ENCODE measurements around the gene TAP1.
A peak's percentile ranks its signal among the peaks of the same experiment; 100 is the strongest.
"Not testable (repeated sequence)": the region's sequence is repeated elsewhere in the genome, so short reads cannot be mapped to it uniquely, and the experiment has no call there.

Gene TAP1

DNA sequence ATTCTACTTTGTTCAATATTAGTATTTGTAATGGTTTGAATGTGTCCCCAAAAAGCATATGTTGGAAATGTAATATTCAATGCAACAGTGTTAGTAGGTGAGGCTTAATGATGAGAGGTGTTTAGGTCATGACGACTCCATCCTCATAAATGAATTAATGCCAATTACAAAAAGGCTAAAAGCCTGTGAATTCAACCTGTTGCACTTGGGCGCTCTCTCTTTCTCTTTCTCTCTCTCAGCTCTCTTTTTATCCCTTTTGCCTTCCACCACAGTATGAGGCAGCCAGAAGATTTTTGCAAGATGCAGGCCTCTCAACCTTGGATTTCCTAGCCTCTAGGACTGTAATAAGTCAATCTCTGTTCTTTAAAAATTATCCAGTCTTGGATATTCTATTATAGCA is 35.1 kb upstream of the TAP1 start:
- Histone ChIP-seq H3K4me1 (no peaks in the 10 kb centered on the region), H3K4me3 (ENCODE audit: low read depth, low read length) (no peak overlapping the region), H3K36me3 (no peaks in the 10 kb centered on the region), H3K9me3 (no peaks in the 10 kb centered on the region), H3K27me3 (peaks cover 27% of the 10 kb centered on the region)
- DNase-seq: no peak
- TF ChIP-seq CTCF (IDR thresholded peaks at IDR 0.05; ENCODE audit: low read depth, low read length): no peak

DNA sequence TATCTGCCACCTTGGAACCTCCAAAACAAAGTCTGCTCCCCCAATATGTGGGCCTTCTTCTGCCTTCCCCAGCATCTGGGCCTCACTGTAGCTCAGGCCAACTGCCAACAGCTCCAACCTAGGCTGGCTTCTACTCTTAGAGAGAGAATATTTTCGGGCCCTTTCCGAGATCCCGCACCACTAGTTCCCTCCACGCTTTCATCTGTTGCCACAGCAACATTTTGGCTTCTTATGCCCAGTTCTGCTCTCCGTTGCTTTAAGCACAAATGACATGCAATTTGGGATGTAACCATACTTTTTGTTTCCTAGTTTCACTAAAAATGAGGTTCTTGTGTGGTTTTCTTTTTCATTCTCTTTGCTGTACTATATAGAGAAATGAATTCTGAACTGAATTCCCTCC is 34.1 kb upstream of the TAP1 start:
- no peaks in the 10 kb centered on the region for H3K4me1 ChIP-seq
- no peak for TF ChIP-seq CTCF (IDR thresholded peaks at IDR 0.05; ENCODE audit: low read depth, low read length)
- H3K36me3 ChIP-seq: no peaks in the 10 kb centered on the region
- no peak overlapping the region for H3K4me3 ChIP-seq (ENCODE audit: low read depth, low read length)
- H3K27me3 ChIP-seq: peaks cover 36% of the 10 kb centered on the region
- DNase-seq: no peak
- no peaks in the 10 kb centered on the region for H3K9me3 ChIP-seq

- Histone ChIP-seq H3K9me3 (no peaks in the 10 kb centered on the region), H3K4me1 (no peaks in the 10 kb centered on the region), H3K36me3 (no peaks in the 10 kb centered on the region), H3K4me3 (ENCODE audit: low read depth, low read length) (no peak overlapping the region), H3K27me3 (peaks cover 41% of the 10 kb centered on the region)
- no peak for TF ChIP-seq CTCF (IDR thresholded peaks at IDR 0.05; ENCODE audit: low read depth, low read length)
- DNase-seq: no peak
Observed at GRCh38 chr6:32886681-32887383, 33.3 kb upstream of the TAP1 start.

DNA sequence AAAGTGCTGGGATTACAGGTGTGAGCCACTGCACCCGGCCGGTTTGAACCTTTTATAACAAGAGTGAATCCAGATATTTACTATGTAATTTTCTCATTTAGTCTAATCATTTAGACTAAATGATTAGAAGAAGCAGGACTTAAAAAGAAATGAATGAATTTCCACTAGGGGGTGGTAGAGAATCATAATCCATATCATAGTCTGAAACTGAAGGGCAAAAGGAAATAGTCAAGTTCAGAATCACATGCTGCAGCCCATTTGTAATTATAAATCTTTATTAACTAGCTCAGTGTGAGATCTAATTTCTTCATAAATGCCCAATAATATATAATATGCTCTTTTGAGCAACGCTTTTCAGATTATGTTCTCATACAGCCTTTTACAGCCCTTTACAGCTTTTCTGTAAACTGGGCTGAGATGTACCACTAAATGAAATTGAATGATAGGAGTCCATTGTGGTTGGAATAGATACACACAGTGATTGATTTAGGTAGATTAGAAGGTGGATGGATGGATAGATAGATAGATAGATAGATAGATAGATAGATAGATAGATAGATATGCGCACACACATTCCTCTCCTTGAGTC is 32.3 kb upstream of the TAP1 start:
- Histone ChIP-seq H3K4me3 (ENCODE audit: low read depth, low read length) (no peak overlapping the region), H3K27me3 (peaks cover 50% of the 10 kb centered on the region), H3K36me3 (no peaks in the 10 kb centered on the region), H3K9me3 (no peaks in the 10 kb centered on the region), H3K4me1 (no peaks in the 10 kb centered on the region)
- peak; percentile 57 for TF ChIP-seq CTCF (IDR thresholded peaks at IDR 0.05; ENCODE audit: low read depth, low read length)
- DNase-seq: no peak

DNA sequence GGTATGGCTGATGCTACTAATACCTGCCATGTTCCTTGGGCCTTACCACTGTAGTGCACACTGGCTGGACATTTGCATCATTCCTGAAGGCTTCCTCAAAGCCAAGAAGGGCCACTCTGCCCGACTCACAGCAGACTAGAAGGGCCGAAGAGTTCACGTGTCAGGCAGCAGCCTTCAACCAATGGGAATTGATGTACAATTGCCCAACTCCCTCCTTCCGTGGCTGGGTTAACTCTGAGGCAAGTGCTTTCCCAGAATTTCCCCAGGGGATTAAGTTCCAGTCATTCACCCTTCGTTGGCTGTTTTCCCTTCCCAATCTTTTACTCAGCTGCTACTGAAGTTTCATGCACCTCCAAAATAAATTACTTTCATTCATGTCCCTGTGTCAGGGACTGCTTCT is 30.3 kb upstream of the TAP1 start:
- no peaks in the 10 kb centered on the region for H3K4me1 ChIP-seq
- no peak for TF ChIP-seq CTCF (IDR thresholded peaks at IDR 0.05; ENCODE audit: low read depth, low read length)
- H3K9me3 ChIP-seq: no peaks in the 10 kb centered on the region
- H3K27me3 ChIP-seq: peaks cover 58% of the 10 kb centered on the region
- H3K36me3 ChIP-seq: no peaks in the 10 kb centered on the region
- no peak overlapping the region for H3K4me3 ChIP-seq (ENCODE audit: low read depth, low read length)
- DNase-seq: no peak

DNA sequence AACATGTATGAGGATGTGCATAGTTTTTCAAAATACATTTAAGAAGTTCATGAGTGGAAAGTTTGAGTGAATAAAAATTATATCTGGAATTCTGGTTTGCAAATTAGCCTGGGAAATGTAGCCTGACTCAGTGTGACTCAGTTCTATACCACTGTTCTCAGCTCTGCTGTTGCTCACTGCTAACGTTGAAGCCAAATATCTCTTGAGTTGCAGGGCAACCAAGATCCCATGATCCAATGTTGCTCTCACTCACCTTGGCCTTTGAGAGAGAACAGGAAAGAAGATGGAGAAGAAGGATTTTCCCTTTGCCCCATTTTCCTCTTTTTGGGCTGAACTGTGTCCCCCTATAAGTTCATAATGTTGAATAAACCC is 29.4 kb upstream of the TAP1 start:
- no peak for TF ChIP-seq CTCF (IDR thresholded peaks at IDR 0.05; ENCODE audit: low read depth, low read length)
- no peak for DNase-seq
- no peaks in the 10 kb centered on the region for H3K4me1 ChIP-seq

GRCh38 chr6:32880962-32881361 is 27.5 kb upstream of the TAP1 start:
- not testable (repeated sequence) for H3K4me1 ChIP-seq; DNase-seq; H3K36me3 ChIP-seq; H3K9me3 ChIP-seq; H3K4me3 ChIP-seq (ENCODE audit: low read depth, low read length)
- H3K27me3 ChIP-seq: peaks cover 59% of the 10 kb centered on the region

More for the DNA sequence above, 29.4 kb upstream of the TAP1 start:
- Histone ChIP-seq H3K4me3 (ENCODE audit: low read depth, low read length) (no peak overlapping the region), H3K27me3 (peaks cover 52% of the 10 kb centered on the region), H3K36me3 (no peaks in the 10 kb centered on the region), H3K9me3 (no peaks in the 10 kb centered on the region)
